K562 (cell line): ENCODE results near the gene TECPR2. TPM values are rescaled to one million over a fixed set of nuclear protein-coding genes. Genes with fewer than 3 reads are reported as not detected.

Source experiments
- ATAC-seq: fragments of 200-7000 bp; cut with Tn5 transposase; 3 replicates; pipeline ENCODE4 v1.9.1; 2020; ENCODE audit warnings: moderate library complexity
- BruUV-seq: library from RNA; stranded (reverse); fragments of 400-500 nt; replicated peaks from 2 replicates; lab custom pipeline; 2021; lab: Mats Ljungman, UMichigan
- CTCF ChIA-PET: fragments of 300-600 bp; formaldehyde crosslinking; extraction: SDS; loops from one replicate; lab custom pipeline; 2021; ENCODE audit warnings: low intra/inter-chr PET ratio; lab: Yijun Ruan, JAX
- POLR2A ChIA-PET: fragments of 300-600, 350-650 bp; sonication (Branson Sonifier 250); formaldehyde crosslinking; extraction: SDS; loops from one replicate; lab custom pipeline; 2021; ENCODE audit warnings: antibody characterized with exemption, inconsistent platforms; lab: Yijun Ruan, JAX
- DNase-seq, 4 experiments: peaks; one replicate each; pipeline versions ENCODE4 v3.0.0 to v3.0.0-alpha.2; 2011 to 2018; ENCODE audit warnings: low spot score in 3 of 4, mixed read lengths in 3 of 4; ENCODE audit errors: extremely low read depth in 1 of 4
- FAIRE-seq: peaks from 2 replicates; lab custom pipeline; 2011; peaks lifted over from hg19 to GRCh38; lab: Jason Lieb, UNC
- H2AFZ ChIP-seq: 2 replicates; pipeline ENCODE4 v1.6.0; 2011; ENCODE audit warnings: low read depth, low read length, control low read depth, inconsistent platforms
- H3K27ac ChIP-seq: fragments of 200-600 bp; 3 replicates; pipeline ENCODE4 v1.8.0; 2011; ENCODE audit warnings: low read depth, mild to moderate bottlenecking, control low read depth, inconsistent platforms, low read length, moderate library complexity, mixed read lengths; ENCODE audit errors: extremely low read depth
- H3K27me3 ChIP-seq, 2 experiments: fragments of 300-600 bp in 1 of 2; 2 replicates in 1 of 2; 3 replicates in 1 of 2; pipeline versions ENCODE4 v1.6.0 to v1.8.0; 2011; ENCODE audit warnings: inconsistent platforms in 2 of 2, low read length in 2 of 2, mild to moderate bottlenecking in 1 of 2, mixed read lengths in 1 of 2, moderate library complexity in 1 of 2; ENCODE audit not compliant: control insufficient read depth in 2 of 2, insufficient read depth in 2 of 2
- H3K36me3 ChIP-seq: fragments of 300-600 bp; 3 replicates; pipeline ENCODE4 v1.8.0; 2011; ENCODE audit warnings: mild to moderate bottlenecking, low read length, inconsistent platforms; ENCODE audit not compliant: control insufficient read depth, insufficient read depth
- H3K4me1 ChIP-seq, 2 experiments: fragments of 200-600 bp in 1 of 2; replicated peaks in 1 of 2; 2 replicates in 1 of 2; 3 replicates in 1 of 2; pipeline versions ENCODE4 v1.5.1 to v1.8.0; 2011; ENCODE audit warnings: inconsistent platforms in 2 of 2, low read length in 2 of 2, mild to moderate bottlenecking in 1 of 2, mixed read lengths in 1 of 2, moderate library complexity in 1 of 2; ENCODE audit not compliant: control insufficient read depth in 2 of 2, insufficient read depth in 2 of 2
- H3K4me2 ChIP-seq: 2 replicates; pipeline ENCODE4 v1.6.1; 2011; ENCODE audit warnings: low read length, control low read depth, inconsistent platforms, mixed read lengths; ENCODE audit not compliant: insufficient read depth
- H3K4me3 ChIP-seq: fragments of 200-600 bp; sonication (generic), shearing (Covaris generic); 2 replicates; pipeline ENCODE4 v1.5.1; 2016; ENCODE audit warnings: control low read depth, inconsistent platforms
- H3K79me2 ChIP-seq: fragments of 200-600 bp; 3 replicates; pipeline ENCODE4 v1.8.0; 2011; ENCODE audit warnings: low read length, inconsistent platforms; ENCODE audit not compliant: control insufficient read depth, insufficient read depth
- H3K9ac ChIP-seq, 2 experiments: 2 replicates each; pipeline versions ENCODE4 v1.6.0 to v1.6.1; 2011; ENCODE audit warnings: low read depth in 2 of 2, low read length in 2 of 2, control low read depth in 1 of 2, inconsistent platforms in 1 of 2, mild to moderate bottlenecking in 1 of 2, mixed read lengths in 1 of 2; ENCODE audit not compliant: insufficient read depth in 1 of 2
- H3K9me1 ChIP-seq: one replicate; pipeline ENCODE4 v1.6.0; 2011; ENCODE audit warnings: inconsistent platforms, mild to moderate bottlenecking, low read length, moderate library complexity; ENCODE audit not compliant: control insufficient read depth, insufficient read depth
- H3K9me3 ChIP-seq: replicated peaks from 2 replicates; pipeline ENCODE4 v1.5.1; 2011; ENCODE audit warnings: low read depth, low read length, inconsistent platforms; ENCODE audit not compliant: control insufficient read depth, insufficient read depth
- H4K20me1 ChIP-seq: replicated peaks from 2 replicates; pipeline ENCODE4 v1.6.1; 2011; ENCODE audit warnings: low read length, inconsistent platforms, mixed read lengths; ENCODE audit not compliant: control insufficient read depth, insufficient read depth
- L3MBTL2 ChIP-seq: fragments of 450-650 bp; IDR thresholded peaks from 2 replicates; pipeline ENCODE4 v1.6.1; 2016; ENCODE audit warnings: mild to moderate bottlenecking, moderate library complexity
- NFE2 ChIP-seq: IDR thresholded peaks from 2 replicates; pipeline ENCODE4 v1.6.1; 2014; ENCODE audit warnings: antibody characterized with exemption, low read depth
- ZNF316 ChIP-seq: fragments of 450-650 bp; IDR thresholded peaks from 2 replicates; pipeline ENCODE4 v1.6.1; 2016
- WGBS: fragments of 100-300 bp; shearing (Covaris generic); methylation state at CpG from one replicate; pipeline ENCODE4 v1.1.6; 2016; ENCODE audit warnings: low coverage, mixed read lengths; ENCODE audit not compliant: insufficient coverage; ENCODE audit errors: missing lambda C conversion rate; 5-methylcytosine and 5-hydroxymethylcytosine counted together
- in situ Hi-C: fragments of 300-500 bp; cut with MboI; formaldehyde crosslinking; loops from 4 replicates; pipeline ENCODE4 v1.15.0; 2018; ENCODE audit warnings: inconsistent platforms, mixed read lengths
- intact Hi-C: fragments of 100-400 bp; cut with micrococcal nuclease; formaldehyde crosslinking; loops from 2 replicates; pipeline ENCODE4 v1.14.2; 2022
- polyA plus RNA-seq, 8 experiments: library from polyadenylated mRNA; depleted of rRNA in 4 of 8; stranded (reverse) in 5 of 8; unstranded in 3 of 8; fragments of >200 nt; fragmentation: Nextera tagmentation in 2 of 8; fragmentation: Illumina TruSeq in 1 of 8; extraction: Ambion mirVana in 2 of 8; extraction: Trizol in 1 of 8; gene quantifications; 2 replicates each; pipeline versions ENCODE4 v1.2.1 to v1.2.3, GENCODE V29; 2011 to 2014; ENCODE audit warnings: inconsistent platforms in 1 of 8, missing spikeins in 1 of 8
- total RNA-seq, 7 experiments: library from RNA; depleted of rRNA in 6 of 7; stranded (reverse); fragments of >200 nt in 6 of 7; fragmentation: Illumina TruSeq in 2 of 7; extraction: Trizol in 2 of 7; gene quantifications; 2 replicates each; pipeline versions ENCODE4 v1.2.1 to v1.2.3, GENCODE V29; 2011 to 2021; ENCODE audit warnings: low replicate concordance in 1 of 7
- TF ChIP-seq, protein P1 (sequence below): IDR thresholded peaks from 2 replicates; pipeline ENCODE4 v1.6.1; 2011; ENCODE audit warnings: borderline replicate concordance, low read depth, mild to moderate bottlenecking, moderate library complexity, low read length; ENCODE audit not compliant: insufficient read depth, poor library complexity, severe bottlenecking
- TF ChIP-seq, protein P2 (sequence below), 3 experiments: IDR thresholded peaks in 2 of 3; conservative IDR thresholded peaks in 1 of 3; 2 replicates each; pipeline ENCODE4 v1.5.1; 2011 to 2012; ENCODE audit warnings: low read length in 3 of 3, mild to moderate bottlenecking in 3 of 3, control low read depth in 2 of 3, improper control_type of control experiment in 1 of 3, inconsistent platforms in 1 of 3, low read depth in 1 of 3, mixed read lengths in 1 of 3, moderate library complexity in 1 of 3; ENCODE audit not compliant: insufficient read depth in 2 of 3
- TF ChIP-seq, protein P3 (sequence below): sonication (generic); formaldehyde crosslinking; IDR thresholded peaks from 2 replicates; pipeline ENCODE4 v1.8.1; 2023; ENCODE audit warnings: mild to moderate bottlenecking, missing genetic modification reagents

TECPR2 gene
- total and polyA plus RNA-seq, 9 of the 15 experiments (the other 6 are each of a cell fraction or from before 2014, with no cell fraction given): 0.04 to 3.0 (median 0.83) TPM

DNA sequence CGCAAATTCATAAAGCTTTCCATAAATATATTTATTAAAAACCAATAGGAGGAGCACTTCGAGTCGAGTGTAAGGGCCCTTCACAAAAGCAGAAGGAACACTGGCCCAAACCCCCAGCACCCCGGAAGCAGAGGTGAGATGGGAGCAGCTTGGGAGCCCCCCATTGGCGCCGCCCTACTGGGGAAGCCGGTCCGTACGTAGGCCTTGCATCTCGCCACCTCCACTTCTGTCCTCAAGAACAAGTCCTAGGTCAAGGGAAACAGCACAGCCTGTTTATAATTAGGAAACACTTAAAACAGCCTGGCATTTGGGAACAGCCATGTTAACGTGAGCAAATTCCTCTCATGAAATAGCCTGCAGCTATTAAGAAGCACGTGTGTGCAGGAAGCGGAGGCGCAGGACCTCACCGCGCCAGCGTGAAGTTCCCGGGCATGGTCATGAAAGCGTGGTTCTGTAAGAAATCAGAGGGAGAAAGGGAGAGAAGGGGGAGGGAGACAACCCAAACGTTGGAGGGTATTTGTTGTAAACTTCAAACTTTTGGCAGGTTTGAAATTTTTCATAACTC, 139.1 kb downstream of the TECPR2 start (continued):
- TF ChIP-seq, protein P1, sequence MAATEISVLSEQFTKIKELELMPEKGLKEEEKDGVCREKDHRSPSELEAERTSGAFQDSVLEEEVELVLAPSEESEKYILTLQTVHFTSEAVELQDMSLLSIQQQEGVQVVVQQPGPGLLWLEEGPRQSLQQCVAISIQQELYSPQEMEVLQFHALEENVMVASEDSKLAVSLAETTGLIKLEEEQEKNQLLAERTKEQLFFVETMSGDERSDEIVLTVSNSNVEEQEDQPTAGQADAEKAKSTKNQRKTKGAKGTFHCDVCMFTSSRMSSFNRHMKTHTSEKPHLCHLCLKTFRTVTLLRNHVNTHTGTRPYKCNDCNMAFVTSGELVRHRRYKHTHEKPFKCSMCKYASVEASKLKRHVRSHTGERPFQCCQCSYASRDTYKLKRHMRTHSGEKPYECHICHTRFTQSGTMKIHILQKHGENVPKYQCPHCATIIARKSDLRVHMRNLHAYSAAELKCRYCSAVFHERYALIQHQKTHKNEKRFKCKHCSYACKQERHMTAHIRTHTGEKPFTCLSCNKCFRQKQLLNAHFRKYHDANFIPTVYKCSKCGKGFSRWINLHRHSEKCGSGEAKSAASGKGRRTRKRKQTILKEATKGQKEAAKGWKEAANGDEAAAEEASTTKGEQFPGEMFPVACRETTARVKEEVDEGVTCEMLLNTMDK: peak; percentile 59
- TF ChIP-seq L3MBTL2 (no peak), NFE2 (no peak)
- TF ChIP-seq, protein P2, sequence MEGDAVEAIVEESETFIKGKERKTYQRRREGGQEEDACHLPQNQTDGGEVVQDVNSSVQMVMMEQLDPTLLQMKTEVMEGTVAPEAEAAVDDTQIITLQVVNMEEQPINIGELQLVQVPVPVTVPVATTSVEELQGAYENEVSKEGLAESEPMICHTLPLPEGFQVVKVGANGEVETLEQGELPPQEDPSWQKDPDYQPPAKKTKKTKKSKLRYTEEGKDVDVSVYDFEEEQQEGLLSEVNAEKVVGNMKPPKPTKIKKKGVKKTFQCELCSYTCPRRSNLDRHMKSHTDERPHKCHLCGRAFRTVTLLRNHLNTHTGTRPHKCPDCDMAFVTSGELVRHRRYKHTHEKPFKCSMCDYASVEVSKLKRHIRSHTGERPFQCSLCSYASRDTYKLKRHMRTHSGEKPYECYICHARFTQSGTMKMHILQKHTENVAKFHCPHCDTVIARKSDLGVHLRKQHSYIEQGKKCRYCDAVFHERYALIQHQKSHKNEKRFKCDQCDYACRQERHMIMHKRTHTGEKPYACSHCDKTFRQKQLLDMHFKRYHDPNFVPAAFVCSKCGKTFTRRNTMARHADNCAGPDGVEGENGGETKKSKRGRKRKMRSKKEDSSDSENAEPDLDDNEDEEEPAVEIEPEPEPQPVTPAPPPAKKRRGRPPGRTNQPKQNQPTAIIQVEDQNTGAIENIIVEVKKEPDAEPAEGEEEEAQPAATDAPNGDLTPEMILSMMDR (IDR thresholded peaks at IDR 0.05 in 2 of 3, conservative IDR thresholded peaks at IDR 0.05 in 1 of 3; ENCODE audit: insufficient read depth in 2 of 3, low read depth in 1 of 3, low read length in 3 of 3): peak; percentile 42 to 59 (median 51); a peak in 5 of 6 replicates

DNA sequence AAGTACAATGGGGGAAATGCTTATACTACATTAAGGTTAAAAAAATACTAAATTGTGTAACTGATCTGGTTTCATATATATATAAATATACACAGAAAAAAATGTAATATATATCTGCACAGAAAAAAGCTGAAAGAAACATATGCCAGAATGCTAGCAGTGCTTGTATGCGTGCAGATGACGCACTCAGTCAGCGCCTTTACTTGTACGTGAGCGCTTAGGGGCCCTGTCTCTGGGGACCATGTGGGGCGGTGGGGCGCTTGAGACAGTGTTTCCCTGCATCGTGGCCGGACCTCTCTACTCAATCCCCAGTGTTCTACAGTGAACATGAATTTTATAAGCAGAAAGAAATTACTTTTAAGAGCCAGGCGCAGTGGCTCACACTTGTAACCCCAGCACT, 139.8 kb downstream of the TECPR2 start:
- Histone ChIP-seq H2AFZ (no peak overlapping the region), H3K36me3 (peaks cover 17% of the 10 kb centered on the region; the same call in 2 of the 3 replicates), H3K27me3 (no peaks in the 10 kb centered on the region), H3K9ac (no peak overlapping the region), H3K27ac (no peak overlapping the region), H4K20me1 (no peaks in the 10 kb centered on the region), H3K4me2 (no peak overlapping the region)
- ATAC-seq (no peak), FAIRE-seq (no peak), DNase-seq (no peak)
- intact Hi-C loops: loop anchor here (10.0 kb wide), 1 partner anchor 538 kb away; the partner anchor contains the start of gene DYNC1H1
- CTCF ChIA-PET: no interaction called here
- in situ Hi-C loops: loop anchor here (25.0 kb wide), 1 partner anchor 410 kb away; the partner anchor contains the start of gene AMN
- no peak for TF ChIP-seq ZNF316
- TF ChIP-seq, protein P3, sequence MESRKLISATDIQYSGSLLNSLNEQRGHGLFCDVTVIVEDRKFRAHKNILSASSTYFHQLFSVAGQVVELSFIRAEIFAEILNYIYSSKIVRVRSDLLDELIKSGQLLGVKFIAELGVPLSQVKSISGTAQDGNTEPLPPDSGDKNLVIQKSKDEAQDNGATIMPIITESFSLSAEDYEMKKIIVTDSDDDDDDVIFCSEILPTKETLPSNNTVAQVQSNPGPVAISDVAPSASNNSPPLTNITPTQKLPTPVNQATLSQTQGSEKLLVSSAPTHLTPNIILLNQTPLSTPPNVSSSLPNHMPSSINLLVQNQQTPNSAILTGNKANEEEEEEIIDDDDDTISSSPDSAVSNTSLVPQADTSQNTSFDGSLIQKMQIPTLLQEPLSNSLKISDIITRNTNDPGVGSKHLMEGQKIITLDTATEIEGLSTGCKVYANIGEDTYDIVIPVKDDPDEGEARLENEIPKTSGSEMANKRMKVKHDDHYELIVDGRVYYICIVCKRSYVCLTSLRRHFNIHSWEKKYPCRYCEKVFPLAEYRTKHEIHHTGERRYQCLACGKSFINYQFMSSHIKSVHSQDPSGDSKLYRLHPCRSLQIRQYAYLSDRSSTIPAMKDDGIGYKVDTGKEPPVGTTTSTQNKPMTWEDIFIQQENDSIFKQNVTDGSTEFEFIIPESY (CRISPR knock-in tag): peak; percentile 57; the same call in 1 of the 2 replicates
- TF ChIP-seq, all 486 proteins: peak for 1
- no peaks in the 10 kb centered on the region for H3K9me3 ChIP-seq
- BruUV-seq: no TSS peak
- POLR2A ChIA-PET: no interaction called here
- peaks cover 27 to 75% of the 10 kb centered on the region in 2 experiments for H3K4me1 ChIP-seq
- H3K4me3 ChIP-seq: no peak overlapping the region
- H3K79me2 ChIP-seq: no peaks in the 10 kb centered on the region
- H3K9me1 ChIP-seq: no peaks in the 10 kb centered on the region
- 97% methylated on average over 4 of the region's 10 CpGs for WGBS
